ENCODE measurements around the gene UNC5A.
A peak's percentile ranks its signal among the peaks of the same experiment; 100 is the strongest.

Gene UNC5A

GRCh38 chr5:176876506-176877431, 66.4 kb downstream of the UNC5A start:
- H3K36me3 Mint-ChIP-seq (ENCODE audit: low read depth) = no peaks in the 10 kb centered on the region
- TF ChIP-seq, protein P1, sequence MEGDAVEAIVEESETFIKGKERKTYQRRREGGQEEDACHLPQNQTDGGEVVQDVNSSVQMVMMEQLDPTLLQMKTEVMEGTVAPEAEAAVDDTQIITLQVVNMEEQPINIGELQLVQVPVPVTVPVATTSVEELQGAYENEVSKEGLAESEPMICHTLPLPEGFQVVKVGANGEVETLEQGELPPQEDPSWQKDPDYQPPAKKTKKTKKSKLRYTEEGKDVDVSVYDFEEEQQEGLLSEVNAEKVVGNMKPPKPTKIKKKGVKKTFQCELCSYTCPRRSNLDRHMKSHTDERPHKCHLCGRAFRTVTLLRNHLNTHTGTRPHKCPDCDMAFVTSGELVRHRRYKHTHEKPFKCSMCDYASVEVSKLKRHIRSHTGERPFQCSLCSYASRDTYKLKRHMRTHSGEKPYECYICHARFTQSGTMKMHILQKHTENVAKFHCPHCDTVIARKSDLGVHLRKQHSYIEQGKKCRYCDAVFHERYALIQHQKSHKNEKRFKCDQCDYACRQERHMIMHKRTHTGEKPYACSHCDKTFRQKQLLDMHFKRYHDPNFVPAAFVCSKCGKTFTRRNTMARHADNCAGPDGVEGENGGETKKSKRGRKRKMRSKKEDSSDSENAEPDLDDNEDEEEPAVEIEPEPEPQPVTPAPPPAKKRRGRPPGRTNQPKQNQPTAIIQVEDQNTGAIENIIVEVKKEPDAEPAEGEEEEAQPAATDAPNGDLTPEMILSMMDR (IDR thresholded peaks at IDR 0.05) = no peak
- H3K9me3 Mint-ChIP-seq = no peaks in the 10 kb centered on the region
- H3K27ac Mint-ChIP-seq = no peak overlapping the region
- peaks cover 21% of the 10 kb centered on the region for H3K27me3 Mint-ChIP-seq (ENCODE audit: low read depth, poor library complexity)
- peaks cover 27% of the 10 kb centered on the region for H3K4me1 Mint-ChIP-seq
- DNase-seq = no peak
- H3K4me3 Mint-ChIP-seq = no peak overlapping the region

DNA sequence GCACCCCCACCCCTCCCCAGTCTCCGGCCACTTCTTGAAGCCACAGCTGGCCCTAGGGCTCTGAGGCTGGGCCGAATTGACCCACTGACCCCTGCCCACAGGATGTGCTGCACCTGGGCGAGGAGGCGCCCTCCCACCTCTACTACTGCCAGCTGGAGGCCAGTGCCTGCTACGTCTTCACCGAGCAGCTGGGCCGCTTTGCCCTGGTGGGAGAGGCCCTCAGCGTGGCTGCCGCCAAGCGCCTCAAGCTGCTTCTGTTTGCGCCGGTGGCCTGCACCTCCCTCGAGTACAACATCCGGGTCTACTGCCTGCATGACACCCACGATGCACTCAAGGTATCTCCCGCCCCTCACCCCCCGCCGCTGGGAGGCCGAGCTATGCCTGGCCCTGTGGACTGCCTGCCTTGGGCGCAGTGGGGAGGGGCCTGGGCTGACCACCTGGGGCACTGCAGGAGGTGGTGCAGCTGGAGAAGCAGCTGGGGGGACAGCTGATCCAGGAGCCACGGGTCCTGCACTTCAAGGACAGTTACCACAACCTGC, 67.5 kb downstream of the UNC5A start:
- TF ChIP-seq, protein P1 (IDR thresholded peaks at IDR 0.05) = no peak
- peaks cover 27% of the 10 kb centered on the region for H3K4me1 Mint-ChIP-seq
- H3K4me3 Mint-ChIP-seq = no peak overlapping the region
- no peak for DNase-seq
- H3K9me3 Mint-ChIP-seq = no peaks in the 10 kb centered on the region
- no peak overlapping the region for H3K27ac Mint-ChIP-seq
- H3K27me3 Mint-ChIP-seq (ENCODE audit: low read depth, poor library complexity) = peaks cover 21% of the 10 kb centered on the region
- H3K36me3 Mint-ChIP-seq (ENCODE audit: low read depth) = no peaks in the 10 kb centered on the region

- H3K36me3 Mint-ChIP-seq (ENCODE audit: low read depth) = no peaks in the 10 kb centered on the region
- H3K4me1 Mint-ChIP-seq = peaks cover 23% of the 10 kb centered on the region
- H3K27ac Mint-ChIP-seq = no peak overlapping the region
- H3K9me3 Mint-ChIP-seq = no peaks in the 10 kb centered on the region
- no peak overlapping the region for H3K4me3 Mint-ChIP-seq
- peaks cover 16% of the 10 kb centered on the region for H3K27me3 Mint-ChIP-seq (ENCODE audit: low read depth, poor library complexity)
- TF ChIP-seq, protein P1 (IDR thresholded peaks at IDR 0.05) = no peak
- DNase-seq = no peak
Measured at GRCh38 chr5:176878463-176878862, 68.1 kb downstream of the UNC5A start.

DNA sequence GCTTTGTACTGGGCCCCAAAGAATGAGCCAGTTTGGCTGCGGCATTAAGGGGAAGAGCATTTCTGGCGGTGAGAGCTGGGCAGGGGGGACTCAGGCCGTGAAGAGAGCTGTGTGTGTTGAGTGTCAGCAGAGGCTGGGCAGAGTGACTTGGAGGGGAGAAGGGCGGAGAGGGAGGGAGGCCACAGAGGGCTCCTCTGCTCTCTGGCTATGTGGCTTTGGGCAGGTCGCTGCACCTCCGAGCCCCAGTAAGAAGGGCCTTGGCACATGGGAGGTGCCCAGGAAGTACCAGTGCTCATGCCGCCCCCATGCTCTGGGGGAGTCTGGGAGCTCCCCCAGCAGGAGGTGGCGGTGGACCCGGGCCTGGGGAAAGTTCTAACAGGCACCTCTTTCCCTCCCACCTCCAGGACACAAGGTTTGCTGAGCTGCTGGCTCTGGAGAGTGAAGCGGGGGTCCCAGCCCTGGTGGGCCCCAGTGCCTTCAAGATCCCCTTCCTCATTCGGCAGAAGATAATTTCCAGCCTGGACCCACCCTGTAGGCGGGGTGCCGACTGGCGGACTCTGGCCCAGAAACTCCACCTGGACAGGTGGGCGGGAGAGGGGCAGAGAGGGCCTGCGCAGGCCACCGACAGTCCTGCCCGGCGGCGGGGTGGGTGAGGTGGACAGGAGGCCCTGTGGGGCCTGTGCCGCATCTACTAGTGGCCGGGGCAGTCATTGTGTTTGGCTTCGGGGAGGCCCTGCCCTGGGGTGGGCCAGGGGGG, 68.7 kb downstream of the UNC5A start:
- H3K27me3 Mint-ChIP-seq (ENCODE audit: low read depth, poor library complexity) = peaks cover 16% of the 10 kb centered on the region
- no peaks in the 10 kb centered on the region for H3K36me3 Mint-ChIP-seq (ENCODE audit: low read depth)
- no peak overlapping the region for H3K4me3 Mint-ChIP-seq
- TF ChIP-seq, protein P1 (IDR thresholded peaks at IDR 0.05) = no peak
- no peak for DNase-seq
- H3K9me3 Mint-ChIP-seq = no peaks in the 10 kb centered on the region
- H3K27ac Mint-ChIP-seq = peak overlapping the region; percentile 39
- H3K4me1 Mint-ChIP-seq = peaks cover 18% of the 10 kb centered on the region

DNA sequence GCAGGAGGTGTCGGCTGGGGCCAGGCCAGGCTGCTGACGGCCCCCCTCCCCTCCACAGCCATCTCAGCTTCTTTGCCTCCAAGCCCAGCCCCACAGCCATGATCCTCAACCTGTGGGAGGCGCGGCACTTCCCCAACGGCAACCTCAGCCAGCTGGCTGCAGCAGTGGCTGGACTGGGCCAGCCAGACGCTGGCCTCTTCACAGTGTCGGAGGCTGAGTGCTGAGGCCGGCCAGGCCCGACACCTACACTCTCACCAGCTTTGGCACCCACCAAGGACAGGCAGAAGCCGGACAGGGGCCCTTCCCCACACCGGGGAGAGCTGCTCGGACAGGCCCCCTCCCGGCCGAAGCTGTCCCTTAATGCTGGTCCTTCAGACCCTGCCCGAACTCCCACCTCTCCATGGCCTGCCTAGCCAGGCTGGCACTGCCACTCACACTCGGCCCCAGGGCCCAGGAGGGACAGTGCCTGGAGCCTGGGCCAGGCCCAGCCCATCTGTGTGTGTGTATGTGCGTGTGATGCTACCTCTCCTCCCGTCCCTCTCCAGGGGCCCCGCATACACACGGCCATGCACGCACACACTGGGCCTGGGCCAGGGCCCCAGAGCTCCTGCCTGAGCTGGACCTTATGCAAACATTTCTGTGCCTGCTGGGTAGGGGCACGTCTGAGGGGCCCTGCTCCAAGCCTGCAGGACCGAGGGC, 69.5 kb downstream of the UNC5A start:
- Mint-ChIP-seq H3K4me1 (peaks cover 25% of the 10 kb centered on the region), H3K4me3 (no peak overlapping the region), H3K27me3 (ENCODE audit: low read depth, poor library complexity) (peaks cover 16% of the 10 kb centered on the region), H3K36me3 (ENCODE audit: low read depth) (no peaks in the 10 kb centered on the region), H3K9me3 (no peaks in the 10 kb centered on the region), H3K27ac (no peak overlapping the region)
- TF ChIP-seq, protein P1 (IDR thresholded peaks at IDR 0.05) = no peak
- no peak for DNase-seq
